Measurements from ENCODE around the gene SNX5. TPM values are rescaled to one million over a fixed set of nuclear protein-coding genes. Genes with fewer than 3 reads are reported as not detected.

The SNX5 gene
- total RNA-seq, 1 experiment from 2014 or later: 188 TPM

- ChIA-PET POLR2A (ENCODE audit: low non-redundant PET) (no interaction called here), CTCF (no interaction called here)
- Histone ChIP-seq H3K27me3 (replicated peaks; ENCODE audit: insufficient read depth, low read depth, low read length, poor library complexity) (no peaks in the 10 kb centered on the region), H3K4me1 (ENCODE audit: insufficient read depth, low read length, poor library complexity, severe bottlenecking) (no peaks in the 10 kb centered on the region), H3K27ac (ENCODE audit: low read depth, low read length, poor library complexity, severe bottlenecking) (no peak overlapping the region), H3K9me3 (ENCODE audit: low read depth, low read length, poor library complexity, severe bottlenecking) (no peaks in the 10 kb centered on the region), H3K36me3 (ENCODE audit: insufficient read depth, low read length, poor library complexity, severe bottlenecking) (no peaks in the 10 kb centered on the region), H3K4me3 (ENCODE audit: low read depth, low read length, poor library complexity, severe bottlenecking) (no peak overlapping the region)
- no peak for DNase-seq (ENCODE audit: low spot score)
- intact Hi-C loops (cut with micrococcal nuclease; ENCODE audit: unreplicated experiment): no loop called here
- BruUV-seq (replicated peaks): no TSS peak
- TF ChIP-seq, protein P1, sequence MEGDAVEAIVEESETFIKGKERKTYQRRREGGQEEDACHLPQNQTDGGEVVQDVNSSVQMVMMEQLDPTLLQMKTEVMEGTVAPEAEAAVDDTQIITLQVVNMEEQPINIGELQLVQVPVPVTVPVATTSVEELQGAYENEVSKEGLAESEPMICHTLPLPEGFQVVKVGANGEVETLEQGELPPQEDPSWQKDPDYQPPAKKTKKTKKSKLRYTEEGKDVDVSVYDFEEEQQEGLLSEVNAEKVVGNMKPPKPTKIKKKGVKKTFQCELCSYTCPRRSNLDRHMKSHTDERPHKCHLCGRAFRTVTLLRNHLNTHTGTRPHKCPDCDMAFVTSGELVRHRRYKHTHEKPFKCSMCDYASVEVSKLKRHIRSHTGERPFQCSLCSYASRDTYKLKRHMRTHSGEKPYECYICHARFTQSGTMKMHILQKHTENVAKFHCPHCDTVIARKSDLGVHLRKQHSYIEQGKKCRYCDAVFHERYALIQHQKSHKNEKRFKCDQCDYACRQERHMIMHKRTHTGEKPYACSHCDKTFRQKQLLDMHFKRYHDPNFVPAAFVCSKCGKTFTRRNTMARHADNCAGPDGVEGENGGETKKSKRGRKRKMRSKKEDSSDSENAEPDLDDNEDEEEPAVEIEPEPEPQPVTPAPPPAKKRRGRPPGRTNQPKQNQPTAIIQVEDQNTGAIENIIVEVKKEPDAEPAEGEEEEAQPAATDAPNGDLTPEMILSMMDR (conservative IDR thresholded peaks at IDR 0.05; ENCODE audit: low read depth, low read length): no peak
- TF ChIP-seq EZH2 (IDR thresholded peaks at IDR 0.05; ENCODE audit: borderline replicate concordance, low read depth, low read length, poor library complexity, severe bottlenecking): no peak
These were observed 45.8 kb upstream of the SNX5 start for GRCh38 chr20:18014411-18014810.

- intact Hi-C loops (cut with micrococcal nuclease; ENCODE audit: unreplicated experiment): no loop called here
- Histone ChIP-seq H3K4me3 (ENCODE audit: low read depth, low read length, poor library complexity, severe bottlenecking) (no peak overlapping the region), H3K36me3 (ENCODE audit: insufficient read depth, low read length, poor library complexity, severe bottlenecking) (no peaks in the 10 kb centered on the region), H3K4me1 (ENCODE audit: insufficient read depth, low read length, poor library complexity, severe bottlenecking) (no peaks in the 10 kb centered on the region), H3K9me3 (ENCODE audit: low read depth, low read length, poor library complexity, severe bottlenecking) (no peaks in the 10 kb centered on the region), H3K27ac (ENCODE audit: low read depth, low read length, poor library complexity, severe bottlenecking) (no peak overlapping the region), H3K27me3 (replicated peaks; ENCODE audit: insufficient read depth, low read depth, low read length, poor library complexity) (no peaks in the 10 kb centered on the region)
- no TSS peak for BruUV-seq (replicated peaks)
- CTCF ChIA-PET: no interaction called here
- no peak for DNase-seq (ENCODE audit: low spot score)
- POLR2A ChIA-PET (ENCODE audit: low non-redundant PET): interaction anchor here (0.7 kb wide), 1 partner anchor 258 kb away, joined by 3 read pairs; no protein-coding TSS in a partner anchor
- TF ChIP-seq, protein P1 (conservative IDR thresholded peaks at IDR 0.05; ENCODE audit: low read depth, low read length): no peak
- no peak for TF ChIP-seq EZH2 (IDR thresholded peaks at IDR 0.05; ENCODE audit: borderline replicate concordance, low read depth, low read length, poor library complexity, severe bottlenecking)
These were observed 44.3 kb upstream of the SNX5 start for GRCh38 chr20:18012901-18013300.

DNA sequence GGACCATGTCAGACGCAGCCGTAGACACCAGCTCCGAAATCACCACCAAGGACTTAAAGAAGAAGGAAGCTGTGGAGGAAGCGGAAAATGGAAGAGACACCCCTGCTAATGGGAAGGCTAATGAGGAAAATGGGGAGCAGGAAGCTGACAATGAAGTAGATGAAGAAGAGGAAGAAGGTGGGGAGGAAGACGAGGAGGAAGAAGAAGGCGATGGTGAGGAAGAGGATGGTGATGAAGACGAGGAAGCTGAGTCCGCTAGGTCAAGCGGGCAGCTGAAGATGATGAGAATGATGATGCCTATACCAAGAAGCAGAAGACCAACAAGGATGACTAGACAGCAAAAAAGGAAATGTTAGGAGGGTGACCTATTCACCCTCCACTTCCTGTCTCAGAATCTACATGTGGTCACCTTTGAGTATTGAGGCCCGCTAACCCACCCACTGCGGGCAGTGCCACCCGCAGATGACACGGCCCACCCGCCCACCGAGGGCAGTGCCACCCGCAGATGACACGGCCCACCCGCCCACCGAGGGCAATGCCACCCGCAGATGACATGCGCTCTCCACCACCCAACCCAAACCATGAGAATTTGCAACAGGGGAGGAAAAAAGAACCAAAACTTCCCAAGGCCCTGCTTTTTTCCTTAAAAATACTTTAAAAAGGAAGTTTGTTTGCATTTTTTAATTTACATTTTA lies 43.5 kb upstream of the SNX5 start:
- no TSS peak for BruUV-seq (replicated peaks)
- TF ChIP-seq, protein P1 (conservative IDR thresholded peaks at IDR 0.05; ENCODE audit: low read depth, low read length): no peak
- TF ChIP-seq EZH2 (IDR thresholded peaks at IDR 0.05; ENCODE audit: borderline replicate concordance, low read depth, low read length, poor library complexity, severe bottlenecking): no peak

More for the DNA sequence above, 43.5 kb upstream of the SNX5 start:
- Histone ChIP-seq H3K27me3 (replicated peaks; ENCODE audit: insufficient read depth, low read depth, low read length, poor library complexity) (no peaks in the 10 kb centered on the region), H3K36me3 (ENCODE audit: insufficient read depth, low read length, poor library complexity, severe bottlenecking) (no peaks in the 10 kb centered on the region), H3K27ac (ENCODE audit: low read depth, low read length, poor library complexity, severe bottlenecking) (no peak overlapping the region), H3K9me3 (ENCODE audit: low read depth, low read length, poor library complexity, severe bottlenecking) (no peaks in the 10 kb centered on the region), H3K4me3 (ENCODE audit: low read depth, low read length, poor library complexity, severe bottlenecking) (no peak overlapping the region), H3K4me1 (ENCODE audit: insufficient read depth, low read length, poor library complexity, severe bottlenecking) (no peaks in the 10 kb centered on the region)
- ChIA-PET CTCF (no interaction called here), POLR2A (ENCODE audit: low non-redundant PET) (no interaction called here)
- DNase-seq (ENCODE audit: low spot score): no peak
- intact Hi-C loops (cut with micrococcal nuclease; ENCODE audit: unreplicated experiment): no loop called here
